GM23338 (cell line): ENCODE results near the gene ERC2. TPM values are rescaled to one million over a fixed set of nuclear protein-coding genes. Genes with fewer than 3 reads are reported as not detected.

Experiments used
- ATAC-seq: fragments of 200-7000 bp; cut with Tn5 transposase; 3 replicates; pipeline ENCODE4 v1.9.1; 2020
- DNase-seq: peaks from one replicate; pipeline ENCODE4 v3.0.0-alpha.2; 2015; ENCODE audit warnings: low spot score
- H2AFZ ChIP-seq: fragments of 200-600 bp; sonication (generic); 2 replicates; pipeline ENCODE4 v1.8.0; 2016; ENCODE audit warnings: antibody characterized with exemption, mild to moderate bottlenecking, moderate library complexity
- H3F3A ChIP-seq: fragments of 200-600 bp; sonication (generic); replicated peaks from 2 replicates; pipeline ENCODE4 v1.8.0; 2017; ENCODE audit warnings: antibody characterized with exemption, mixed run types, low read depth
- H3K27ac ChIP-seq: fragments of 200-600 bp; sonication (generic); 2 replicates; pipeline ENCODE4 v1.6.1; 2016; ENCODE audit warnings: low read depth
- H3K27me3 ChIP-seq: fragments of 200-600 bp; sonication (generic); 2 replicates; pipeline ENCODE4 v1.8.0; 2016; ENCODE audit warnings: mild to moderate bottlenecking, mixed run types, moderate library complexity; ENCODE audit not compliant: insufficient read depth
- H3K36me3 ChIP-seq: fragments of 200-600 bp; sonication (generic); 2 replicates; pipeline ENCODE4 v1.8.0; 2016; ENCODE audit warnings: mild to moderate bottlenecking; ENCODE audit not compliant: insufficient read depth
- H3K4me1 ChIP-seq: fragments of 200-600 bp; sonication (generic); 2 replicates; pipeline ENCODE4 v1.8.0; 2016; ENCODE audit warnings: mild to moderate bottlenecking, moderate library complexity; ENCODE audit not compliant: insufficient read depth
- H3K4me2 ChIP-seq: fragments of 200-600 bp; sonication (generic); 2 replicates; pipeline ENCODE4 v1.7.1; 2017; ENCODE audit warnings: mixed run types
- H3K4me3 ChIP-seq: fragments of 200-600 bp; sonication (generic); 2 replicates; pipeline ENCODE4 v1.6.1; 2016; ENCODE audit warnings: mixed run types
- H3K79me2 ChIP-seq: fragments of 200-600 bp; sonication (generic); replicated peaks from 2 replicates; pipeline ENCODE4 v1.8.0; 2017; ENCODE audit warnings: mild to moderate bottlenecking; ENCODE audit not compliant: insufficient read depth
- H3K9me2 ChIP-seq: fragments of 200-600 bp; sonication (generic); 2 replicates; pipeline ENCODE4 v1.8.0; 2017; ENCODE audit not compliant: insufficient read depth
- H4K20me1 ChIP-seq: fragments of 200-600 bp; sonication (generic); replicated peaks from 2 replicates; pipeline ENCODE4 v1.8.0; 2017; ENCODE audit warnings: mild to moderate bottlenecking; ENCODE audit not compliant: insufficient read depth
- H3K27ac Mint-ChIP-seq: 2 replicates; pipeline ENCODE4 v1.8.0; 2020; ENCODE audit warnings: inconsistent platforms, mild to moderate bottlenecking, moderate library complexity, mixed read lengths
- H3K27me3 Mint-ChIP-seq: 3 replicates; pipeline ENCODE4 v1.8.0; 2022; ENCODE audit warnings: low read depth, mild to moderate bottlenecking, moderate library complexity, mixed read lengths, inconsistent platforms; ENCODE audit not compliant: insufficient read depth, poor library complexity
- H3K36me3 Mint-ChIP-seq: 3 replicates; pipeline ENCODE4 v1.8.0; 2021; ENCODE audit warnings: low read depth, mild to moderate bottlenecking, inconsistent platforms, moderate library complexity, mixed read lengths
- H3K4me1 Mint-ChIP-seq: 3 replicates; pipeline ENCODE4 v1.8.0; 2020; ENCODE audit warnings: mild to moderate bottlenecking, inconsistent platforms, mixed read lengths
- H3K4me3 Mint-ChIP-seq: 3 replicates; pipeline ENCODE4 v1.8.0; 2021; ENCODE audit warnings: moderate library complexity, mild to moderate bottlenecking, inconsistent platforms, mixed read lengths
- H3K9me3 Mint-ChIP-seq: 3 replicates; pipeline ENCODE4 v1.8.0; 2020; ENCODE audit warnings: moderate library complexity, mild to moderate bottlenecking, inconsistent platforms, mixed read lengths
- CREB1 ChIP-seq: fragments of 250-450 bp; sonication (Bioruptor Pico); IDR thresholded peaks from 2 replicates; pipeline ENCODE4 v1.5.0; 2020; ENCODE audit warnings: low read depth, mild to moderate bottlenecking, moderate library complexity
- CTCF ChIP-seq, 2 experiments: fragments of 200-600 bp in 1 of 2; sonication (generic) in 1 of 2; conservative IDR thresholded peaks; 2 replicates each; pipeline versions ENCODE4 v1.5.1 to v1.6.1; 2016 to 2017; ENCODE audit warnings: antibody characterized with exemption in 2 of 2, low read depth in 2 of 2, mild to moderate bottlenecking in 2 of 2, moderate library complexity in 1 of 2
- ETS1 ChIP-seq: IDR thresholded peaks from 2 replicates; pipeline ENCODE4 v1.6.1; 2016; ENCODE audit warnings: antibody characterized with exemption
- EZH2phosphoT487 ChIP-seq: fragments of 200-600 bp; sonication (generic); IDR thresholded peaks from one replicate; pipeline ENCODE4 v1.8.1; 2018; ENCODE audit warnings: antibody characterized with exemption; ENCODE audit not compliant: unreplicated experiment
- JUNB ChIP-seq: IDR thresholded peaks from one replicate; pipeline ENCODE4 v1.6.1; 2016; ENCODE audit warnings: antibody characterized with exemption; ENCODE audit not compliant: unreplicated experiment
- NANOG ChIP-seq: IDR thresholded peaks from 2 replicates; pipeline ENCODE4 v1.6.1; 2016; ENCODE audit warnings: antibody characterized with exemption, borderline replicate concordance
- POLR2AphosphoS5 ChIP-seq: IDR thresholded peaks from 2 replicates; pipeline ENCODE4 v1.6.1; 2016; ENCODE audit warnings: antibody characterized with exemption, low read depth
- REST ChIP-seq: IDR thresholded peaks from one replicate; pipeline ENCODE4 v1.6.1; 2018; ENCODE audit warnings: antibody characterized with exemption; ENCODE audit not compliant: unreplicated experiment
- STAT1 ChIP-seq: IDR thresholded peaks from one replicate; pipeline ENCODE4 v1.6.1; 2016; ENCODE audit warnings: antibody characterized with exemption; ENCODE audit not compliant: unreplicated experiment
- ZNF114 ChIP-seq: fragments of 250-450 bp; sonication (Bioruptor Pico); IDR thresholded peaks from 2 replicates; pipeline ENCODE4 v1.5.0; 2020; ENCODE audit warnings: mild to moderate bottlenecking, moderate library complexity
- ZNF331 ChIP-seq: fragments of 250-450 bp; sonication (Bioruptor Pico); IDR thresholded peaks from 2 replicates; pipeline ENCODE4 v1.5.0; 2020; ENCODE audit warnings: low read depth, mild to moderate bottlenecking, moderate library complexity
- ZNF462 ChIP-seq: fragments of 250-450 bp; sonication (Bioruptor Pico); IDR thresholded peaks from 2 replicates; pipeline ENCODE4 v1.5.0; 2020; ENCODE audit warnings: mild to moderate bottlenecking, moderate library complexity
- polyA plus RNA-seq: library from polyadenylated mRNA; unstranded; fragments of >200 nt; fragmentation: Nextera tagmentation; extraction: Ambion mirVana; gene quantifications from 2 replicates; pipeline ENCODE4 v1.2.1, GENCODE V29; 2016
- total RNA-seq: library from RNA; depleted of rRNA; stranded (reverse); fragments of >200 nt; shearing (Covaris generic); gene quantifications from 2 replicates; pipeline ENCODE4 v1.2.3, GENCODE V29; 2014

Gene ERC2
- total and polyA plus RNA-seq, 2 experiments from 2014 or later = 11.8 to 13.7 TPM

- H3K4me2 ChIP-seq = no peak overlapping the region
- H3K27me3 ChIP-seq = no peaks in the 10 kb centered on the region
- Mint-ChIP-seq H3K4me3 (no peak overlapping the region), H3K27ac (no peak overlapping the region), H3K36me3 (no peaks in the 10 kb centered on the region), H3K27me3 (peaks cover 3% of the 10 kb centered on the region), H3K9me3 (no peaks in the 10 kb centered on the region), H3K4me1 (peaks cover 6% of the 10 kb centered on the region; the same call in 2 of the 3 replicates)
- no peak overlapping the region for H2AFZ ChIP-seq
- no peaks in the 10 kb centered on the region for H3K4me1 ChIP-seq
- DNase-seq (no peak), ATAC-seq (no peak)
- H3K36me3 ChIP-seq = no peaks in the 10 kb centered on the region
- TF ChIP-seq CREB1 (CRISPR knock-in tag) (no peak), EZH2phosphoT487 (no peak), NANOG (no peak), ZNF462 (CRISPR knock-in tag) (no peak), ZNF114 (CRISPR knock-in tag) (no peak), ZNF331 (CRISPR knock-in tag) (no peak), POLR2AphosphoS5 (no peak), ETS1 (no peak), STAT1 (no peak), JUNB (no peak), CTCF (conservative IDR thresholded peaks at IDR 0.05; ENCODE audit: low read depth in 2 of 2) (no peak), REST (no peak)
- H3K79me2 ChIP-seq = no peaks in the 10 kb centered on the region
- H4K20me1 ChIP-seq = no peaks in the 10 kb centered on the region
- no peak overlapping the region for H3K27ac ChIP-seq
- no peaks in the 10 kb centered on the region for H3F3A ChIP-seq
- no peaks in the 10 kb centered on the region for H3K9me2 ChIP-seq
- H3K4me3 ChIP-seq = no peak overlapping the region
Observed at GRCh38 chr3:55500555-55501330, 967.5 kb downstream of the ERC2 start.
